ENCODE results near the gene SLC1A2. TPM values are rescaled to one million over a fixed set of nuclear protein-coding genes. Genes with fewer than 3 reads are reported as not detected.

SLC1A2 gene
- total and polyA plus RNA-seq, 4 donors: 0.35 to 17.0 (median 1.1) TPM

DNA sequence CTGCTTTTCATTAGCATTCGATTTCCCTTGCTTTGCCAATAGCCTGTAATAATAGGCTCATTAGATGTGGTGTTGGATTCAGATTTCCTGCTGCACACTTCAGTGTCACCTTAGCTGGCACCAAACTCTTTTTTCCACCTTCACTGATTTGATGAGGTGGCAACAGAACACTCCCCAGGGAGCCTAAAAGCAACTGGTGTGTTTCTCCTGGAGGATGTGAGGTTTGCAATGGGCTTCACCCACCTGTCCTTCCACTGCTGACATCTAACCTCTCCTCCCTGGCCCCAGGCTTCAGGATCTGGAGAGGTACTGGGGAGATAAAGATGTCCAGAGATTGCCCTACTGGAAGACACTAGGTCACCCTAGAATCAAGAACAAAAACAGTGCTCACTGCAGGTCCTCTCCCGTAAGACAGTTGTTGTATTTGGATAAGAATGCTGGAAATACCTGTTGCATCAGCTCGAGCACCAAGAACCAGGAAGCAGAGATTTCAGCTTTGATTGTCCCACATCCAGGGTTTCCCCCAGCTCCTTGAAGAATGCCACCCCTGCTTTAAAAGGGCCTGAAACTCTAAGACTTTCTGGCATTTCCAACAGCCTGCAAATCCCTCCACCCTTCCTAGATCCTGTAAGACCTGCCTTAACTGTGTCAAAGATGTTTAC, 96.9 kb downstream of the SLC1A2 start:
- H3K4me1 ChIP-seq (ENCODE audit: control insufficient read depth in 5 of 5, insufficient read depth in 5 of 5, low read length in 5 of 5): peaks cover 0 to 18% (median 0%) of the 10 kb centered on the region in 5 donors
- no peak overlapping the region for H3K27ac ChIP-seq (ENCODE audit: low read depth in 1 of 2, low read length in 1 of 2)
- ATAC-seq (ENCODE audit: insufficient read depth, low FRiP score) (no peak), DNase-seq (no peak)
- no peak overlapping the region for H3K4me3 ChIP-seq
- 70 to 75% methylated on average over 3 of the region's 3 CpGs for WGBS, 2 donors
- no peaks in the 10 kb centered on the region for H3K9me3 ChIP-seq (ENCODE audit: control insufficient read depth in 4 of 4, insufficient read depth in 3 of 4, low read length in 3 of 4)
- H3K36me3 ChIP-seq (ENCODE audit: control insufficient read depth in 4 of 4, insufficient read depth in 4 of 4, low read length in 4 of 4): no peaks in the 10 kb centered on the region
- TF ChIP-seq, protein P1, sequence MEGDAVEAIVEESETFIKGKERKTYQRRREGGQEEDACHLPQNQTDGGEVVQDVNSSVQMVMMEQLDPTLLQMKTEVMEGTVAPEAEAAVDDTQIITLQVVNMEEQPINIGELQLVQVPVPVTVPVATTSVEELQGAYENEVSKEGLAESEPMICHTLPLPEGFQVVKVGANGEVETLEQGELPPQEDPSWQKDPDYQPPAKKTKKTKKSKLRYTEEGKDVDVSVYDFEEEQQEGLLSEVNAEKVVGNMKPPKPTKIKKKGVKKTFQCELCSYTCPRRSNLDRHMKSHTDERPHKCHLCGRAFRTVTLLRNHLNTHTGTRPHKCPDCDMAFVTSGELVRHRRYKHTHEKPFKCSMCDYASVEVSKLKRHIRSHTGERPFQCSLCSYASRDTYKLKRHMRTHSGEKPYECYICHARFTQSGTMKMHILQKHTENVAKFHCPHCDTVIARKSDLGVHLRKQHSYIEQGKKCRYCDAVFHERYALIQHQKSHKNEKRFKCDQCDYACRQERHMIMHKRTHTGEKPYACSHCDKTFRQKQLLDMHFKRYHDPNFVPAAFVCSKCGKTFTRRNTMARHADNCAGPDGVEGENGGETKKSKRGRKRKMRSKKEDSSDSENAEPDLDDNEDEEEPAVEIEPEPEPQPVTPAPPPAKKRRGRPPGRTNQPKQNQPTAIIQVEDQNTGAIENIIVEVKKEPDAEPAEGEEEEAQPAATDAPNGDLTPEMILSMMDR (IDR thresholded peaks at IDR 0.05; ENCODE audit: control extremely low read depth, extremely low read depth): no peak
- H3K27me3 ChIP-seq (ENCODE audit: control insufficient read depth in 3 of 3, insufficient read depth in 3 of 3, low read length in 2 of 3): no peaks in the 10 kb centered on the region
- H3K9ac ChIP-seq (ENCODE audit: insufficient read depth in 1 of 2, low read length in 2 of 2): no peak overlapping the region

DNA sequence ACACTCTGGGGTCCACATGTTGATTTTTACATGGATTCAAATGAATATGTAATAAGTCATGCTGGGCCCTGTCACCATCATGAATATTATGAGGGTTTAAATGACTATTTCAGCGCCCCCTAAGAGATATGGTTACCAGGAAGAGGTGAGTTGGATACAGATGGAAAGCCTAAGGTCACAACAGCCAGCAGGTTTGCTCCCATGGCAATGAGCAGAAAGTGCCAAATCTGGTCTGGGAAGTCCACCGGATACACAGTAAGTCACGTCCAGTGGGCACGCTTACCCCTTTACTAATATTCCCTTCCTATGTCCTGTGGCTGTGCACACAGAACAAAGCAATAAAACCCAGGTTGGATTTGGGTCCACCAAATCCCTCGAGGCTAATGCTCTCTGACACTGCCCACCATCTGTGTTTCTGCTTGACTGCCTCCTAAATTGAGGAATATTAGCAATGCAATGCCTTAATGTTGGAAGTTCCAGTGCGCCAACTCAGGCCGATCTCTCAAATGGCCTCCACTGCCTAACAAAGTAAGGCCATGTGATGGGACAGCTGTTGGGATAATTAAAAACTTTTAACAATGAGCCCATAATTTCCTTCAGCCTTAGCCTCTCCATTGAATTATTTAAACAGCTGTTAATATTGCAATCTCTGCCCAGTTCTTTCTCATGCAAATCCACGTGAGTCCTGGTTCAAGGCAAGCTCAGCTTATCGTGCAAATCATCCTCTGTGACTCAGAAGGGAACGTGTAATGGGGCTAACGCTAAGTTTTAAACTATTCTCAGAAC, 97.6 kb downstream of the SLC1A2 start:
- 75 to 84% methylated on average over 11 of the region's 11 CpGs for WGBS, 2 donors
- Histone ChIP-seq H3K4me1 (ENCODE audit: control insufficient read depth in 5 of 5, insufficient read depth in 5 of 5, low read length in 5 of 5) (peaks cover 0 to 18% (median 0%) of the 10 kb centered on the region in 5 donors), H3K9me3 (ENCODE audit: control insufficient read depth in 4 of 4, insufficient read depth in 3 of 4, low read length in 3 of 4) (no peaks in the 10 kb centered on the region), H3K9ac (ENCODE audit: insufficient read depth in 1 of 2, low read length in 2 of 2) (no peak overlapping the region), H3K27me3 (ENCODE audit: control insufficient read depth in 3 of 3, insufficient read depth in 3 of 3, low read length in 2 of 3) (no peaks in the 10 kb centered on the region), H3K27ac (ENCODE audit: low read depth in 1 of 2, low read length in 1 of 2) (no peak overlapping the region), H3K36me3 (ENCODE audit: control insufficient read depth in 4 of 4, insufficient read depth in 4 of 4, low read length in 4 of 4) (no peaks in the 10 kb centered on the region), H3K4me3 (no peak overlapping the region)
- ATAC-seq (ENCODE audit: insufficient read depth, low FRiP score): no peak
- no peak for DNase-seq
- TF ChIP-seq, protein P1 (IDR thresholded peaks at IDR 0.05; ENCODE audit: control extremely low read depth, extremely low read depth): no peak

DNA sequence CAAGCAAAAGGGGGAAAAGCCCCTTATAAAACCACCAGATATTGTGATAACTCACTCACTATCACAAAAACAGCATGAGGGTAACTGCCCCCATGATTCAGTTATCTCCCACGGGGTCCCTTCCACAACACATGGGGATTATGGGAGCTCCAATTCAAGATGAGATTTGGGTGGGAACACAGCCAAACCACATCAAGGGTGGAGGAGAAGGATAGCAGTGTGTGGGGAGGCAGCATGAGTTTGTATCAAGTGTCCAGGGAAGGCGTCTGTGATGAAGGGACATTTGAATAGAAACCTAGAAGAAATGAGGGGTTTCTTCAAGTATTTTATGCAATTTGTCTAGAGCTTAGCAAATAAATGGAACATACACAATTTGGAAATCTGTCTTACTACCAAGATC, 98.2 kb downstream of the SLC1A2 start:
- Histone ChIP-seq H3K4me1 (ENCODE audit: control insufficient read depth in 5 of 5, insufficient read depth in 5 of 5, low read length in 5 of 5) (peaks cover 0 to 18% (median 0%) of the 10 kb centered on the region in 5 donors), H3K36me3 (ENCODE audit: control insufficient read depth in 4 of 4, insufficient read depth in 4 of 4, low read length in 4 of 4) (no peaks in the 10 kb centered on the region), H3K27ac (ENCODE audit: low read depth in 1 of 2, low read length in 1 of 2) (no peak overlapping the region), H3K4me3 (no peak overlapping the region), H3K9me3 (ENCODE audit: control insufficient read depth in 4 of 4, insufficient read depth in 3 of 4, low read length in 3 of 4) (no peaks in the 10 kb centered on the region), H3K9ac (ENCODE audit: insufficient read depth in 1 of 2, low read length in 2 of 2) (no peak overlapping the region), H3K27me3 (ENCODE audit: control insufficient read depth in 3 of 3, insufficient read depth in 3 of 3, low read length in 2 of 3) (no peaks in the 10 kb centered on the region)
- no peak for DNase-seq
- no peak for ATAC-seq (ENCODE audit: insufficient read depth, low FRiP score)
- TF ChIP-seq, protein P1 (IDR thresholded peaks at IDR 0.05; ENCODE audit: control extremely low read depth, extremely low read depth): no peak
- WGBS, 2 donors: 74 to 86% methylated on average over 2 of the region's 2 CpGs

Measured in lung (tissue), 12 donors.